GM12872 (cell line): Measurements from ENCODE around the gene ANKS6.

Source experiments
- CTCF ChIP-seq: IDR thresholded peaks from 3 replicates; pipeline ENCODE4 v1.5.1; 2011; ENCODE audit warnings: low read depth, mild to moderate bottlenecking, low read length, moderate library complexity; ENCODE audit not compliant: insufficient read depth

The ANKS6 gene

DNA sequence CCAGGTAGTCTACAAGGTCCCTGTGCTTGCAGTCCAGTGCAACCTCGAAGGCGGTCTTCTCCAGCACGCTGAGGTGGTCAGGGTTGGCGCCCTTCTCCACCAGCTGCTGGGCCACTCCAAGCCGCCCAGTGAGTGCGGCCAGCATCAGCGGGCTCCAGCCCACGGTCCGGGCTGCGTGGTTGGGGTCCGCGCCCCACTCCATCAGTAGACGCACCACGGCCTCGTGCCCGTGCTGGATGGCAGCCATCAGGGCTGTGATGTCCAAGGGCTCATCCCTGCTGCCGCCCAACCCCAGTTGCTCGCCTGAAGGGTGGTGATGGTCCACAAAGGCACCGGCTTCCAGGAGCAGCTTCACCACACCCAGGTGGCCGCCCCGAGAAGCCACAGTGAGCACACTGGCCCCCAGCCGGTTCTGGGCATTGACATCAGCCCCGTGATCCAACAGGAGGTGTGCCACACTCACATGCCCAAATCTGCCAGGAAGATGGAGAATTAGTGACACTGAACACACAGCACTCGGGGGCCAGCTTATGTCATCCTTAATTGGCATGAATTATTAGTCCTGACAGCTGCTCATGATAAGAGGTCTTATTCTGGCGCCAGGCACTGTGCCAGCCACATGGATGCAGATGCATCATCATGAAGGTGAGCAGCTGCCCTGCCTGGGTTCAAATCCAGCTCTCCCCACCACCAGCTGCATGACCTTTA is 6.1 kb downstream of the ANKS6 start:
- no peak for TF ChIP-seq CTCF

GRCh38 chr9:98789483-98790133 is 6.7 kb downstream of the ANKS6 start:
- no peak for TF ChIP-seq CTCF

DNA sequence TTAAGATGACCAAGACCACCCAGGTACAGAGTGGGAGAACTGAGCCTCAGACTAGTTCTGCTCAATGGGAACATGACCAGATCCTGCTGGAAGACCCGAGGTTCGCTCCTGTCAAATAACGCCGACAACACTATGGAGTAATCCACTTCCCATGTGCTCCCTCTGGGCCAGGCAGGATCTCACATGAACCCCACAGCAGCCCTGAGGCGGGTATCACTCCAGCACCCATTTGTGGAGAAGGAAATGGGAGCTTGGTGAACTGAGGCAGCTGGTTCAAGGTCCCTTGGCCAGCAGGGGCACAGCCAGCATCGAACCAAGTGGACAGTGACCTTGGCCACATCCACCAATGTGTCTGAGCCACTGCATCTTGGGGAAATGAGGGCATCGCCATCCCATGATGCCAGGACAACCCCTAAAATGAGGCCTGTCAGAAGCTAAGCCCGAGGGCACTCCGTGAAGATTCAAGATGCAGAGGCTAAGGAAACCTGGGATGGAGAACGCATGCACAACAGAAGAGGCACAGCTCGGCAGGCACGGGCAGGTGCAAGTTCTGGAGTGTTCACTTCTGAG is 8.5 kb downstream of the ANKS6 start:
- TF ChIP-seq CTCF, result no peak

- TF ChIP-seq CTCF, result no peak
Measured at GRCh38 chr9:98786750-98787510, 9.4 kb downstream of the ANKS6 start.

DNA sequence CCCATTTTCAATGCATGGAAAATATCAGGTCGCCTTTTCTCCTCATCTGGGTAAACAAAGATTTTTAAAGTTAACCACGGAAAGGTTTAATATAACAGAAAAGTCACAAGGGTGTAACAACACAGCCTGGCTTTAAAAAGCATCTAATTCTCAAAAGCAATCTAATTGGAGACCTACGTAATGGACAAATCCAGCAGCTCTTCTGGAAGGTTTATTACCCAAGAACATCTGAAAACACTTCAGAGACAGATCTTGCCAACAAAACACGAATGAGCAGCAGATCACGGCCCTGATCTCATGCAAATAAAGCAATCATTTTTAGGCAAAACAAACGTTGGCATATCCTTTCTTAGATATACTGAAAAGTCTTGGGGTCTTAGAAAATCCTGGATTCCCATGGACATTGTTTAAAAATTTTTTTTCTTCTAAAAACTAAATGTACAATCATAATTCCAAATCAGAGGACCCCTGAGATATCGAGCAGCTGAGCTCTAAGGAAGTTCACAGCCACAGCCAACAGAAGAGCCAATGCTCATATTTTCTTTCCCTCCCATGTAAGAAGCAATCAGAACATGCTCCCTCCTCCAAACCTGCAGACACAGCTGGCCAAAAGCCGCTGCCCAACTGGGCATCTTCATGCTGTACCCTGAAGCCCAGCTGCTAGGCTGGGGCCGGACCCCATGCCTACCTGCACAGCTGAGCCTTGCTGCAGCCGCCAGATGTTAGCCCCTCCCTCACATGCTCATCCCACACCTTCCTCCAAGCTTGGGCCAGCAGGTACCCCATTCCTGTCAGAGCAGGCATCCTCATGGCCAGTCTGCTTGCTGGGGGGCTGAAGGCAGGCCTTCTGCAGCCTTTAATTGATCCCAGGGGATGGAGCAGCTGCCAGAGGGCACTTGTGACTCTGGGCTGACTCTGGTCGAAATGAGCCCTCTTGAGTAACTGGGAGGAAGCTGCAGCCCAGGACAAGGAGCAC is 11.2 kb downstream of the ANKS6 start:
- TF ChIP-seq CTCF, result no peak

DNA sequence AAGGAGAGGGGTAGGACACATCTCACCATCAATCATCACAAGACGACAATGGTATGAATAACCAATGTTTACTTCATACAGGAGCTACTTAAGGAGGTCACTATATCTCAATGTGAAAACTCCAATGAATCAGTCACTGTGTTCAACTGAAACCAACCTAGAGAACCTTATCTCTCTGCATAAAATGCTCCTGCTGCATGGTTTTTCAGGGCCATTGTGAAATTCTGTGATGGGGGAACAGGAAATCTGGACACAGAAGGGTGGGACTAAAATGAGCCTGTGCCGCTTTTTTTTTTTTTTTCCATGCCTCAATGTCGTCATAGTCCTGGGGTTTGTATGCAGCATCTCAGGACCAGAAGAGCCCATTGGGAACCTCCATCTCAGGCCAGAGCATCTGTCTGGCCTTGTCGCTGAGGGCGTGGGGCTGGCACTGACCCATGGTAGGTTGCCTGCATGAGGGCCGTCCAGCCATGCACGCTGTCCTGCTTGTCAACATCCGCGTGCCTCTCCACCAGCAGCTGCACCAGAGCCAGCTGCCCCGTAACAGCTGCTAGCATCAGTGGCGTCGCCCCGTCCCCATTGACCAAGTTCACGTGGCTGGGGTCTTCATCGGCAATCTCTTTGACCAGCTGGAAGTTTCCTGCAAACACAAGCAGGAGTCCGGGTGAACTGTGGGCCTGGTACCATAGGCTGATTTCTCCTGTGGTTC is 12.7 kb downstream of the ANKS6 start:
- TF ChIP-seq CTCF, result no peak
